Measurements from ENCODE around the gene SLC24A4.

GRCh38 chr14:92447416-92448197 is 124.6 kb downstream of the SLC24A4 start:
- no peak for TF ChIP-seq CTCF (IDR thresholded peaks at IDR 0.05)
- no peak for TF ChIP-seq POLR2A (IDR thresholded peaks at IDR 0.05)
